WTC11 (cell line): ENCODE data around the gene ZNF74.

Source experiments
- ATF6 ChIP-seq: sonication (generic); formaldehyde crosslinking; IDR thresholded peaks from 2 replicates; pipeline ENCODE4 v1.8.1; 2023; ENCODE audit warnings: mild to moderate bottlenecking, missing genetic modification reagents
- CTCF ChIP-seq: fragments of 200-600 bp; IDR thresholded peaks from 2 replicates; pipeline ENCODE4 v1.8.0; 2022; ENCODE audit warnings: antibody characterized with exemption
- E2F1 ChIP-seq: sonication (generic); formaldehyde crosslinking; IDR thresholded peaks from 2 replicates; pipeline ENCODE4 v1.8.0; 2022; ENCODE audit warnings: mild to moderate bottlenecking, missing genetic modification reagents
- E2F4 ChIP-seq: sonication (generic); formaldehyde crosslinking; IDR thresholded peaks from 2 replicates; pipeline ENCODE4 v1.8.1; 2022; ENCODE audit warnings: low read depth, mild to moderate bottlenecking, moderate library complexity, missing genetic modification reagents, borderline replicate concordance
- ELF4 ChIP-seq: sonication (generic); formaldehyde crosslinking; IDR thresholded peaks from 2 replicates; pipeline ENCODE4 v1.8.1; 2022; ENCODE audit warnings: low read depth, mild to moderate bottlenecking, moderate library complexity, missing genetic modification reagents
- ESRRA ChIP-seq: sonication (generic); formaldehyde crosslinking; IDR thresholded peaks from 2 replicates; pipeline ENCODE4 v1.8.1; 2022; ENCODE audit warnings: mild to moderate bottlenecking, missing genetic modification reagents, borderline replicate concordance
- FOXP1 ChIP-seq: sonication (generic); formaldehyde crosslinking; IDR thresholded peaks from 2 replicates; pipeline ENCODE4 v1.8.0; 2022; ENCODE audit warnings: missing genetic modification reagents, mild to moderate bottlenecking, moderate library complexity, borderline replicate concordance
- NR2C2 ChIP-seq: sonication (generic); formaldehyde crosslinking; IDR thresholded peaks from 2 replicates; pipeline ENCODE4 v1.8.0; 2022; ENCODE audit warnings: mild to moderate bottlenecking, missing genetic modification reagents
- SMAD4 ChIP-seq: sonication (generic); formaldehyde crosslinking; IDR thresholded peaks from 2 replicates; pipeline ENCODE4 v1.8.0; 2022; ENCODE audit warnings: mild to moderate bottlenecking, missing genetic modification reagents
- SP1 ChIP-seq: sonication (generic); formaldehyde crosslinking; conservative IDR thresholded peaks from 2 replicates; pipeline ENCODE4 v1.8.1; 2022; ENCODE audit warnings: missing genetic modification reagents
- USF2 ChIP-seq: sonication (generic); formaldehyde crosslinking; IDR thresholded peaks from 2 replicates; pipeline ENCODE4 v1.8.1; 2023; ENCODE audit warnings: mild to moderate bottlenecking, missing genetic modification reagents, moderate library complexity
- ZNF121 ChIP-seq: sonication (generic); formaldehyde crosslinking; IDR thresholded peaks from 2 replicates; pipeline ENCODE4 v1.8.0; 2023; ENCODE audit warnings: missing genetic modification reagents
- ZNF281 ChIP-seq: sonication (generic); formaldehyde crosslinking; IDR thresholded peaks from 2 replicates; pipeline ENCODE4 v1.8.0; 2023; ENCODE audit warnings: mild to moderate bottlenecking, missing genetic modification reagents

GRCh38 chr22:20442485-20443284 lies 48.7 kb downstream of the ZNF74 start:
- TF ChIP-seq CTCF = no peak
- no peak for TF ChIP-seq USF2 (CRISPR knock-in tag)
- TF ChIP-seq ZNF281 = no peak
- TF ChIP-seq ATF6 (CRISPR knock-in tag) = no peak
- no peak for TF ChIP-seq SP1 (CRISPR knock-in tag)
- no peak for TF ChIP-seq SMAD4 (CRISPR knock-in tag)
- TF ChIP-seq NR2C2 (CRISPR knock-in tag) = no peak
- no peak for TF ChIP-seq ESRRA
- TF ChIP-seq FOXP1 = no peak
- no peak for TF ChIP-seq ZNF121 (CRISPR knock-in tag)
- no peak for TF ChIP-seq E2F1
- no peak for TF ChIP-seq ELF4 (CRISPR knock-in tag)
- no peak for TF ChIP-seq E2F4 (CRISPR knock-in tag)
